ENCODE data around the gene VPS26C.

The VPS26C gene

DNA sequence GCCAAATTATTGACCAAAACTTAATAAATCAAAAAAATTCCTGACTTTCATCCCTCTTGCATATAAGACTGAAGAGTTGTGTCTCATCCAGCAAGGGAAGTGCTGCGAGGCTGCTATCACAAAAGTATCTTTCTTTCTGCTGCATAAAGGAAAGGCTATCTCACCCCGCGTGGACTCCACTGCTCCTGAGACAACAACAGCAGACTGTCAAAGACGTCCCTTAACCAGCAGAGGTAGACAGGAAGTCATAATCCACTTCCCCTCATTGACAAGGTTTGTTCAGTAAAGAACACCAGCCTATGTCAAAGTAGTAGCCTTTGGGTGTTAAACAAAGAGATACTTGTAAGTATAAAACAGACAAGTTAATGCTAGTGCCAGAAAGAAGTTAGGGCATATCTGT, 29.4 kb downstream of the VPS26C start:
- H3K4me3 ChIP-seq (ENCODE audit: low read depth, low read length) = no peak overlapping the region
- no peak for DNase-seq (ENCODE audit: low read depth)
- TF ChIP-seq CTCF (conservative IDR thresholded peaks at IDR 0.05; ENCODE audit: low read depth, low read length) = no peak

DNA sequence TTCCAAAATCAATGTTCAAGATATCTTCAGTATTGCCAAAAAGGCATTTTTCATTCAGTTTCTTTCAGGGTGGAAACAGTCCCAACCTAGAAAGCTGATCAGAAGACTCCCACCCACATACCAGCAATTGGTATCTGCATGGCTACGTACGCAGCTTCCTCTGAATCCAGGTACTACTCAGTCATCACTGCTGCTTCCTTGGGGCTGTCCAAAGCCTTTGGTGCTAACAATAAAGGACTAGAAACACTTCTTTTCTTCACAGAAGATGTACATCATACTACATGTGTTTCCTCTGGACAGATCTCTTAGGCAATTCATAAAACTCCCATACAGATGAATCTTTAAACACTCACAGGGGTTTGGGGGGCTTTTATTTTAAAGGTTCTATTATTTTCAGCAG, 29.8 kb downstream of the VPS26C start:
- TF ChIP-seq CTCF (conservative IDR thresholded peaks at IDR 0.05; ENCODE audit: low read depth, low read length) = no peak
- H3K4me3 ChIP-seq (ENCODE audit: low read depth, low read length) = no peak overlapping the region
- no peak for DNase-seq (ENCODE audit: low read depth)

DNA sequence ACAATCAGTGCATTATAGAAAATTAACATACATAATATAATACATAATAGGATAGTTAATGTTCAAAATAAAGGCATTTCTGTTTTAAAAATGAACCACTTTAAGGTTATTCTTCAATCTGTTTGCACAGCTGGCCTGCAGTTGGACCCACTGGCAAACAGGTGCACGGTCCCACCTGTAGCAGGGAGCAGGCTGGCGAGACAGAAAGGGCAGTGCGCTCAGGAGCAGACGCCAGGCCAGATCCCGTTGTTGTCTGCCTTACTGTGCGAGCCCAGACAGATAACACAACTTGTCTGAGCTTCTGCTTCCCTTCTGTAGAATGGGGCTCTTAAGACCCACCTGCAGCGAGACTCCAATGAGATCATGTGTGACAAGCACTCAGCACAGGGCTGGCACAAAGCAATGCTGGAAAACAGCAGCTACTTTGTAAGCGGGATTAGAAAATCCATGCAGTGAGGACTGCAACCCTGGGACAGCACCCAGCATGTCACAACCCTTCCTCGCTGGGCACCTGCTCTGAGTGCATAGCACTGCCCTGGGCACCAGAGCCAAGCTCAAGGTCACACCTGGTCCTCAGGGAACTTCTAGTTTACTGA, 33.5 kb downstream of the VPS26C start:
- no peak overlapping the region for H3K4me3 ChIP-seq (ENCODE audit: low read depth, low read length)
- no peak for DNase-seq (ENCODE audit: low read depth)
- TF ChIP-seq CTCF (conservative IDR thresholded peaks at IDR 0.05; ENCODE audit: low read depth, low read length) = no peak

DNA sequence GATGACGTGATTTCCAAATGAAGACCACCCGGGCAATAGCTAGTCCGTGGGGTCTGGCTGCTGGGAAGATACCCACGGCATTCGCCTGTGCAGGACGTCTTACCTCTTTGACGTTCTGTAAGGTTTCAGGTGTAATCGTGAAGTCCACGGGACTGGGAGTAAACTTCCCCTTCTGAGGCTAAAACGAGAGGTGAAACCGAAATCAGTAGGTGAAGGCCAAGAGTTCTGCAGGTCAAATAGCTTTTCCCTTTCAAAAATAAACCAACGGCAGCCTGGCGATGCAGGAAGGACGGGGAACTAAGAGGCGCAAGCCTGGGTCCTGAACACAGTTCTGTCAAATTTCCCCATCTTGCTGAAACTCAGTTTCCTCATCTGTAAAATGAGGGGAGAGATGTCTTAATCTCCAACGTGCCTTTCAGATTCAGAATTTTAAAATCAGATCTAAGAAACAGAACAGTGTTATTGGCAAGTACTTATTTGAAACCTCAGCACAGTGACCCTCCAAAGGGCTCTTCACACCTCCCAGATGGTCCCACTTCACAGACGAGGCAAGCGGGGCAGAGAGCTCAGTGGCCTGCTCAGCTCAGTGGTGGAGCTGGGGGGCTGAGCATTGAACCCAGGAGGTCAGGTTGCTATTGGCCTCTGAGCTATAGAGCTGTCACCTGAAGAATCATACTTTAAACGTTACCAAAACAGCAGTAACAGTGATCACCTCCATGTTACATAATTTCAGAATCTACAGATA, 34.7 kb downstream of the VPS26C start:
- TF ChIP-seq CTCF (conservative IDR thresholded peaks at IDR 0.05; ENCODE audit: low read depth, low read length) = no peak
- no peak for DNase-seq (ENCODE audit: low read depth)

DNA sequence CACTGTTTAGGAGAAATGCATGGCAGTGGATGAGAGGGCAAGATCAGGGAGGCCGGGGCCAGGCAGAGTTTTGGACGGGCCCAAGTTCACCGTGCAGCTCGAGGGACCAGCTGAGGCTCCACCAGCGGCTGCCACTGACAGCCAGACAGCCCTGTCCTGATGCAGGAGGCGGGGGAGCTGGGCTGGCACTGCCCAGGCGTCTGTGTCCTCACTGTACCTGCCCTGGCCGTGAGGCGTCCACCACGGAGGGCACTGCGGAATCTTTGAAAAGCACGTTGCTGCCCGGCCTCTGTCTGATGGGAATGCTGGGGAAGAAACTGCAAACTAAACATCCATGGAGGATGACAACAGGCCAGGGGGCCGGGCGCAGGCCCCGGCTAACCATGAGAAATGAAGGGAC, 35.5 kb downstream of the VPS26C start:
- H3K4me3 ChIP-seq (ENCODE audit: low read depth, low read length) = no peak overlapping the region
- TF ChIP-seq CTCF (conservative IDR thresholded peaks at IDR 0.05; ENCODE audit: low read depth, low read length) = no peak
- no peak for DNase-seq (ENCODE audit: low read depth)

More for the DNA sequence above, 34.7 kb downstream of the VPS26C start:
- no peak overlapping the region for H3K4me3 ChIP-seq (ENCODE audit: low read depth, low read length)

DNA sequence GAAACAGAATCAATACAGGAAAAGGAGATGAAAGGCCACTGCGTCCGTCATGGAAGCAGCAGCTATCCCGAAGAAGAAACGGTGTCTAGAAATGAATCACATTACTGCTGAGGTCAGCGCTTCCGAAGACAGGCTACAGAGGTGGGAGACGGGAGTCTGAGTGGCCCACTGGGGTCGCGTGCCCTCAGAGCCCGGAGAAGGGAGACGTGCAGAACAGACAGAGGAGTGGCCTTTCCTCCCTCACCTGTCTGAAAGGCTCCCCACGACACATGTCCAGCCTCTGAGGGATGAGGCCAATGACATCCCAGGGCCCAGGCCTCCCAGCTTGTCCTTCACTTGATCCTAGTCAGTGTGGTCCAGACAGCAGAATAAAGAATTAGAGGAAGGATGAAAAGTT, 35.9 kb downstream of the VPS26C start:
- no peak overlapping the region for H3K4me3 ChIP-seq (ENCODE audit: low read depth, low read length)
- no peak for DNase-seq (ENCODE audit: low read depth)
- TF ChIP-seq CTCF (conservative IDR thresholded peaks at IDR 0.05; ENCODE audit: low read depth, low read length) = no peak
